GM12878 (cell line): Measurements from ENCODE around the gene DHRS12. TPM values are rescaled to one million over a fixed set of nuclear protein-coding genes. Genes with fewer than 3 reads are reported as not detected.

ENCODE experiments used
- ATAC-seq: fragments of 200-7000 bp; cut with Tn5 transposase; 3 replicates; pipeline ENCODE4 v1.9.1; 2020; ENCODE audit warnings: mild to moderate bottlenecking, moderate library complexity
- BruUV-seq: library from RNA; stranded (reverse); fragments of 400-500 nt; replicated peaks from 2 replicates; lab custom pipeline; 2021; lab: Mats Ljungman, UMichigan
- CTCF ChIA-PET: fragments of 300-600 bp; sonication (Branson Sonifier 250); formaldehyde crosslinking; extraction: SDS; loops from one replicate; lab custom pipeline; 2021; ENCODE audit warnings: inconsistent platforms; lab: Yijun Ruan, JAX
- POLR2A ChIA-PET: fragments of 350-600 bp; formaldehyde crosslinking; extraction: SDS; loops from one replicate; lab custom pipeline; 2021; ENCODE audit warnings: inconsistent platforms; lab: Charles Lee
- RAD21 ChIA-PET: fragments of 300-600 bp; sonication (Branson Sonifier 250); formaldehyde crosslinking; loops from one replicate; lab custom pipeline; 2023; ENCODE audit warnings: antibody characterized with exemption; ENCODE audit not compliant: unreplicated experiment; lab: Charles Lee
- SMC1A ChIA-PET: fragments of 300-600 bp; sonication (Branson Sonifier 250); formaldehyde crosslinking; loops from one replicate; lab custom pipeline; 2023; ENCODE audit not compliant: unreplicated experiment, uncharacterized antibody; lab: Charles Lee
- DNase-seq: peaks from one replicate; pipeline ENCODE4 v3.0.0-alpha.2; 2011; ENCODE audit warnings: low read depth, low spot score
- FAIRE-seq: peaks from 3 replicates; lab custom pipeline; 2011; peaks lifted over from hg19 to GRCh38; lab: Jason Lieb, UNC
- H2AFZ ChIP-seq: 2 replicates; pipeline ENCODE4 v1.6.0; 2011; ENCODE audit warnings: low read depth, low read length, control low read depth; ENCODE audit not compliant: control insufficient read depth
- H3K27ac ChIP-seq: 2 replicates; pipeline ENCODE4 v1.5.1; 2011; ENCODE audit warnings: control low read depth; ENCODE audit not compliant: control insufficient read depth, insufficient read depth
- H3K27me3 ChIP-seq, 2 experiments: replicated peaks in 1 of 2; 2 replicates each; pipeline versions ENCODE4 v1.6.0 to v1.6.1; 2011; ENCODE audit warnings: low read length in 1 of 2; ENCODE audit not compliant: control insufficient read depth in 2 of 2, insufficient read depth in 2 of 2
- H3K36me3 ChIP-seq, 2 experiments: 2 replicates each; pipeline ENCODE4 v1.5.1; 2011; ENCODE audit warnings: low read length in 1 of 2; ENCODE audit not compliant: control insufficient read depth in 2 of 2, insufficient read depth in 2 of 2
- H3K4me1 ChIP-seq: 2 replicates; pipeline ENCODE4 v1.6.1; 2011; ENCODE audit warnings: mild to moderate bottlenecking, low read length, moderate library complexity, mixed read lengths; ENCODE audit not compliant: control insufficient read depth, insufficient read depth
- H3K4me2 ChIP-seq: 2 replicates; pipeline ENCODE4 v1.6.0; 2011; ENCODE audit warnings: control low read depth; ENCODE audit not compliant: control insufficient read depth, insufficient read depth
- H3K4me3 ChIP-seq: fragments of 200-600 bp; sonication (generic); 2 replicates; pipeline ENCODE4 v1.5.1; 2016
- H3K79me2 ChIP-seq: 2 replicates; pipeline ENCODE4 v1.6.0; 2011; ENCODE audit warnings: low read length; ENCODE audit not compliant: control insufficient read depth, insufficient read depth
- H3K9ac ChIP-seq: 2 replicates; pipeline ENCODE4 v1.8.0; 2011; ENCODE audit warnings: low read length, control low read depth, mixed read lengths; ENCODE audit not compliant: control insufficient read depth, insufficient read depth
- H3K9me3 ChIP-seq: replicated peaks from 3 replicates; pipeline ENCODE4 v1.5.1; 2011; ENCODE audit warnings: mild to moderate bottlenecking, low read length; ENCODE audit not compliant: control insufficient read depth, insufficient read depth
- H4K20me1 ChIP-seq: 2 replicates; pipeline ENCODE4 v1.6.0; 2011; ENCODE audit not compliant: control insufficient read depth, insufficient read depth
- ATF7 ChIP-seq: fragments of 450-650 bp; IDR thresholded peaks from 2 replicates; pipeline ENCODE4 v1.6.1; 2016; ENCODE audit warnings: low read depth, mild to moderate bottlenecking
- CREB1 ChIP-seq: IDR thresholded peaks from 2 replicates; pipeline ENCODE4 v1.6.1; 2012; ENCODE audit warnings: low read depth, mild to moderate bottlenecking, inconsistent platforms
- EZH2 ChIP-seq: IDR thresholded peaks from 2 replicates; pipeline ENCODE4 v1.6.1; 2012; ENCODE audit warnings: low read depth, mild to moderate bottlenecking, control low read depth, inconsistent platforms, low read length, borderline replicate concordance; ENCODE audit not compliant: control insufficient read depth
- FOXM1 ChIP-seq: IDR thresholded peaks from 2 replicates; pipeline ENCODE4 v1.6.1; 2012; ENCODE audit warnings: low read depth, mild to moderate bottlenecking, inconsistent platforms, low read length, moderate library complexity
- HDGF ChIP-seq: fragments of 450-650 bp; IDR thresholded peaks from 2 replicates; pipeline ENCODE4 v1.6.1; 2016; ENCODE audit warnings: antibody characterized with exemption
- NR2F1 ChIP-seq: fragments of 450-650 bp; conservative IDR thresholded peaks from 2 replicates; pipeline ENCODE4 v1.6.1; 2017; ENCODE audit warnings: mild to moderate bottlenecking
- SMARCA5 ChIP-seq: fragments of 450-650 bp; IDR thresholded peaks from 2 replicates; pipeline ENCODE4 v1.6.1; 2017; ENCODE audit warnings: mild to moderate bottlenecking
- SUZ12 ChIP-seq: fragments of 200-600 bp; sonication (generic); IDR thresholded peaks from one replicate; pipeline ENCODE4 v1.6.1; 2018; ENCODE audit warnings: antibody characterized with exemption, mild to moderate bottlenecking; ENCODE audit not compliant: unreplicated experiment
- TCF3 ChIP-seq: IDR thresholded peaks from 2 replicates; pipeline ENCODE4 v1.6.1; 2012; ENCODE audit warnings: low read depth, mild to moderate bottlenecking, low read length, borderline replicate concordance; ENCODE audit not compliant: insufficient read depth
- YY1 ChIP-seq: IDR thresholded peaks from 2 replicates; pipeline ENCODE4 v1.6.1; 2011; ENCODE audit warnings: low read depth, mild to moderate bottlenecking, low read length
- ZNF622 ChIP-seq: fragments of 450-650 bp; IDR thresholded peaks from 2 replicates; pipeline ENCODE4 v1.6.1; 2017; ENCODE audit warnings: mild to moderate bottlenecking, inconsistent platforms
- ZSCAN29 ChIP-seq: fragments of 450-650 bp; IDR thresholded peaks from 2 replicates; pipeline ENCODE4 v1.6.1; 2017; ENCODE audit warnings: mild to moderate bottlenecking, moderate library complexity
- WGBS: methylation state at CpG from one replicate; pipeline ENCODE4 v1.1.6; 2016; ENCODE audit warnings: low lambda C conversion rate; ENCODE audit not compliant: insufficient replicate concordance, insufficient coverage; ENCODE audit errors: missing lambda C conversion rate; 5-methylcytosine and 5-hydroxymethylcytosine counted together
- in situ Hi-C: fragments of 300-500 bp; cut with MboI; formaldehyde crosslinking; loops from 9 replicates; pipeline ENCODE4 v1.14.3; 2018; ENCODE audit warnings: mixed read lengths
- intact Hi-C: fragments of 100-400 bp; cut with micrococcal nuclease; formaldehyde crosslinking; loops from one replicate; pipeline ENCODE4 v1.14.2; 2022; ENCODE audit not compliant: unreplicated experiment
- polyA plus RNA-seq, 11 experiments: library from polyadenylated mRNA; depleted of rRNA in 4 of 11; unstranded in 6 of 11; stranded (reverse) in 5 of 11; fragments of >200 nt; fragmentation: Nextera tagmentation in 4 of 11; fragmentation: Illumina TruSeq in 1 of 11; extraction: Ambion mirVana in 4 of 11; extraction: Trizol in 1 of 11; gene quantifications; 1 replicate in 1 of 11; 2 replicates in 10 of 11; pipeline versions ENCODE4 v1.2.1 to v1.2.3, GENCODE V29; 2011 to 2016; ENCODE audit warnings: inconsistent platforms in 2 of 11, missing spikeins in 2 of 11, low read depth in 1 of 11
- total RNA-seq, 4 experiments: library from RNA; depleted of rRNA in 3 of 4; stranded (reverse); fragments of >200 nt in 3 of 4; fragmentation: Illumina TruSeq in 1 of 4; extraction: Trizol in 1 of 4; gene quantifications; 2 replicates each; pipeline versions ENCODE4 v1.2.1 to v1.2.3, GENCODE V29; 2013 to 2021
- TF ChIP-seq, protein P1 (sequence below): fragments of 450-650 bp; IDR thresholded peaks from 2 replicates; pipeline ENCODE4 v1.6.1; 2016; ENCODE audit warnings: mild to moderate bottlenecking
- TF ChIP-seq, protein P2 (sequence below): fragments of 450-650 bp; IDR thresholded peaks from 2 replicates; pipeline ENCODE4 v1.6.1; 2017; ENCODE audit warnings: mild to moderate bottlenecking
- TF ChIP-seq, protein P3 (sequence below): IDR thresholded peaks from 2 replicates; pipeline ENCODE4 v1.6.1; 2012; ENCODE audit warnings: mild to moderate bottlenecking, low read depth, low read length
- TF ChIP-seq, protein P4 (sequence below): fragments of 450-650 bp; IDR thresholded peaks from 2 replicates; pipeline ENCODE4 v1.6.1; 2018; ENCODE audit warnings: borderline replicate concordance, mild to moderate bottlenecking; ENCODE audit not compliant: partially characterized antibody

DHRS12 gene
- total and polyA plus RNA-seq, 10 of the 15 experiments (the other 5 are each of a cell fraction or from before 2014, with no cell fraction given): 2.9 to 11.3 (median 8.2) TPM

DNA sequence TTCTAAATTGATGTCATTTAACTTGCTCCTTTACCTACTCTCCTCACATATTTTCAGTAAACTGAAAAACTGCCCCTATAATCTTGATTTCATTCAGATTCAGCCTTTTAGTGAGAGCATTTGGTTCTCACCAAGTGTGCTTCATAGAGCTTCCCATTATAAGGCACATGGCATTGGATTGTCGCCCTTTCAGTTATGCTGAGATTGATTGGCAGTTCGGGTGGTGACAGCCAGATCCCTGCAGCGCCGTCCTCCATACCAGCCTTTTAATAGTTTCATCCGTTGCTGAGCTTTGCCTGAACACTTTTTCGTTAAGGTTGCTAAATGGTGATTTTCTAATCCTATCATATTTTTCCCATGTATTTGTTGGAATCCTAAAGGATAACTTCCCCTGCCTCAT lies 80.4 kb downstream of the DHRS12 start:
- no peak for FAIRE-seq
- DNase-seq: no peak
- Histone ChIP-seq H3K27ac (no peak overlapping the region), H3K79me2 (no peaks in the 10 kb centered on the region), H3K4me1 (peaks cover 15% of the 10 kb centered on the region), H3K9me3 (no peaks in the 10 kb centered on the region), H3K4me3 (no peak overlapping the region), H2AFZ (no peak overlapping the region), H3K36me3 (peaks cover 0 to 2% of the 10 kb centered on the region in 2 experiments; a peak in 1 of 4 replicates), H3K4me2 (no peak overlapping the region), H4K20me1 (no peaks in the 10 kb centered on the region), H3K27me3 (no peaks in the 10 kb centered on the region), H3K9ac (no peak overlapping the region)
- in situ Hi-C loops: no loop called here
- ChIA-PET POLR2A (interaction anchor here (0.6 kb wide), 4 partner anchors 15 to 1770 kb away, joined by 3 read pairs; no protein-coding TSS in a partner anchor), SMC1A (interaction anchor here (1.0 kb wide), 1 partner anchor 78 kb away, joined by 4 read pairs; no protein-coding TSS in a partner anchor), RAD21 (interaction anchor here (0.6 to 1.4 kb wide), 3 partner anchors 95 to 270 kb away, joined by 3 read pairs; partner anchors contain the start of gene INTS6), CTCF (interaction anchor here (1.4 kb wide), 1 partner anchor 74 kb away, joined by 3 read pairs; no protein-coding TSS in a partner anchor)
- WGBS: 99% methylated on average over 6 of the region's 6 CpGs
- no TSS peak for BruUV-seq
- ATAC-seq: no peak
- intact Hi-C loops: no loop called here
- TF ChIP-seq, protein P1, sequence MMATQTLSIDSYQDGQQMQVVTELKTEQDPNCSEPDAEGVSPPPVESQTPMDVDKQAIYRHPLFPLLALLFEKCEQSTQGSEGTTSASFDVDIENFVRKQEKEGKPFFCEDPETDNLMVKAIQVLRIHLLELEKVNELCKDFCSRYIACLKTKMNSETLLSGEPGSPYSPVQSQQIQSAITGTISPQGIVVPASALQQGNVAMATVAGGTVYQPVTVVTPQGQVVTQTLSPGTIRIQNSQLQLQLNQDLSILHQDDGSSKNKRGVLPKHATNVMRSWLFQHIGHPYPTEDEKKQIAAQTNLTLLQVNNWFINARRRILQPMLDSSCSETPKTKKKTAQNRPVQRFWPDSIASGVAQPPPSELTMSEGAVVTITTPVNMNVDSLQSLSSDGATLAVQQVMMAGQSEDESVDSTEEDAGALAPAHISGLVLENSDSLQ: no peak
- no peak for TF ChIP-seq CREB1
- no peak for TF ChIP-seq SMARCA5
- TF ChIP-seq EZH2: no peak
- TF ChIP-seq, protein P2, sequence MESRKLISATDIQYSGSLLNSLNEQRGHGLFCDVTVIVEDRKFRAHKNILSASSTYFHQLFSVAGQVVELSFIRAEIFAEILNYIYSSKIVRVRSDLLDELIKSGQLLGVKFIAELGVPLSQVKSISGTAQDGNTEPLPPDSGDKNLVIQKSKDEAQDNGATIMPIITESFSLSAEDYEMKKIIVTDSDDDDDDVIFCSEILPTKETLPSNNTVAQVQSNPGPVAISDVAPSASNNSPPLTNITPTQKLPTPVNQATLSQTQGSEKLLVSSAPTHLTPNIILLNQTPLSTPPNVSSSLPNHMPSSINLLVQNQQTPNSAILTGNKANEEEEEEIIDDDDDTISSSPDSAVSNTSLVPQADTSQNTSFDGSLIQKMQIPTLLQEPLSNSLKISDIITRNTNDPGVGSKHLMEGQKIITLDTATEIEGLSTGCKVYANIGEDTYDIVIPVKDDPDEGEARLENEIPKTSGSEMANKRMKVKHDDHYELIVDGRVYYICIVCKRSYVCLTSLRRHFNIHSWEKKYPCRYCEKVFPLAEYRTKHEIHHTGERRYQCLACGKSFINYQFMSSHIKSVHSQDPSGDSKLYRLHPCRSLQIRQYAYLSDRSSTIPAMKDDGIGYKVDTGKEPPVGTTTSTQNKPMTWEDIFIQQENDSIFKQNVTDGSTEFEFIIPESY: no peak
- no peak for TF ChIP-seq ZSCAN29
- TF ChIP-seq YY1: no peak
- no peak for TF ChIP-seq ATF7
- no peak for TF ChIP-seq NR2F1
- TF ChIP-seq, protein P3, sequence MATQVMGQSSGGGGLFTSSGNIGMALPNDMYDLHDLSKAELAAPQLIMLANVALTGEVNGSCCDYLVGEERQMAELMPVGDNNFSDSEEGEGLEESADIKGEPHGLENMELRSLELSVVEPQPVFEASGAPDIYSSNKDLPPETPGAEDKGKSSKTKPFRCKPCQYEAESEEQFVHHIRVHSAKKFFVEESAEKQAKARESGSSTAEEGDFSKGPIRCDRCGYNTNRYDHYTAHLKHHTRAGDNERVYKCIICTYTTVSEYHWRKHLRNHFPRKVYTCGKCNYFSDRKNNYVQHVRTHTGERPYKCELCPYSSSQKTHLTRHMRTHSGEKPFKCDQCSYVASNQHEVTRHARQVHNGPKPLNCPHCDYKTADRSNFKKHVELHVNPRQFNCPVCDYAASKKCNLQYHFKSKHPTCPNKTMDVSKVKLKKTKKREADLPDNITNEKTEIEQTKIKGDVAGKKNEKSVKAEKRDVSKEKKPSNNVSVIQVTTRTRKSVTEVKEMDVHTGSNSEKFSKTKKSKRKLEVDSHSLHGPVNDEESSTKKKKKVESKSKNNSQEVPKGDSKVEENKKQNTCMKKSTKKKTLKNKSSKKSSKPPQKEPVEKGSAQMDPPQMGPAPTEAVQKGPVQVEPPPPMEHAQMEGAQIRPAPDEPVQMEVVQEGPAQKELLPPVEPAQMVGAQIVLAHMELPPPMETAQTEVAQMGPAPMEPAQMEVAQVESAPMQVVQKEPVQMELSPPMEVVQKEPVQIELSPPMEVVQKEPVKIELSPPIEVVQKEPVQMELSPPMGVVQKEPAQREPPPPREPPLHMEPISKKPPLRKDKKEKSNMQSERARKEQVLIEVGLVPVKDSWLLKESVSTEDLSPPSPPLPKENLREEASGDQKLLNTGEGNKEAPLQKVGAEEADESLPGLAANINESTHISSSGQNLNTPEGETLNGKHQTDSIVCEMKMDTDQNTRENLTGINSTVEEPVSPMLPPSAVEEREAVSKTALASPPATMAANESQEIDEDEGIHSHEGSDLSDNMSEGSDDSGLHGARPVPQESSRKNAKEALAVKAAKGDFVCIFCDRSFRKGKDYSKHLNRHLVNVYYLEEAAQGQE: no peak
- no peak for TF ChIP-seq SUZ12
- TF ChIP-seq, protein P4, sequence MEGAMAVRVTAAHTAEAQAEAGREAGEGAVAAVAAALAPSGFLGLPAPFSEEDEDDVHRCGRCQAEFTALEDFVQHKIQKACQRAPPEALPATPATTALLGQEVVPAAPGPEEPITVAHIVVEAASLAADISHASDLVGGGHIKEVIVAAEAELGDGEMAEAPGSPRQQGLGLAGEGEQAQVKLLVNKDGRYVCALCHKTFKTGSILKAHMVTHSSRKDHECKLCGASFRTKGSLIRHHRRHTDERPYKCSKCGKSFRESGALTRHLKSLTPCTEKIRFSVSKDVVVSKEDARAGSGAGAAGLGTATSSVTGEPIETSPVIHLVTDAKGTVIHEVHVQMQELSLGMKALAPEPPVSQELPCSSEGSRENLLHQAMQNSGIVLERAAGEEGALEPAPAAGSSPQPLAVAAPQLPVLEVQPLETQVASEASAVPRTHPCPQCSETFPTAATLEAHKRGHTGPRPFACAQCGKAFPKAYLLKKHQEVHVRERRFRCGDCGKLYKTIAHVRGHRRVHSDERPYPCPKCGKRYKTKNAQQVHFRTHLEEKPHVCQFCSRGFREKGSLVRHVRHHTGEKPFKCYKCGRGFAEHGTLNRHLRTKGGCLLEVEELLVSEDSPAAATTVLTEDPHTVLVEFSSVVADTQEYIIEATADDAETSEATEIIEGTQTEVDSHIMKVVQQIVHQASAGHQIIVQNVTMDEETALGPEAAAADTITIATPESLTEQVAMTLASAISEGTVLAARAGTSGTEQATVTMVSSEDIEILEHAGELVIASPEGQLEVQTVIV: no peak
- no peak for TF ChIP-seq HDGF
- no peak for TF ChIP-seq TCF3
- TF ChIP-seq ZNF622: no peak
- TF ChIP-seq FOXM1: no peak
